GF-D8 (cell line): ENCODE measurements around the gene LMX1B.
"Not testable (repeated sequence)": the region's sequence is repeated elsewhere in the genome, so short reads cannot be mapped to it uniquely, and the experiment has no call there.

Experiments used
- DNase-seq: peaks from one replicate; lab custom pipeline; 2025; lab: John Stamatoyannopoulos, UW

LMX1B gene

DNA sequence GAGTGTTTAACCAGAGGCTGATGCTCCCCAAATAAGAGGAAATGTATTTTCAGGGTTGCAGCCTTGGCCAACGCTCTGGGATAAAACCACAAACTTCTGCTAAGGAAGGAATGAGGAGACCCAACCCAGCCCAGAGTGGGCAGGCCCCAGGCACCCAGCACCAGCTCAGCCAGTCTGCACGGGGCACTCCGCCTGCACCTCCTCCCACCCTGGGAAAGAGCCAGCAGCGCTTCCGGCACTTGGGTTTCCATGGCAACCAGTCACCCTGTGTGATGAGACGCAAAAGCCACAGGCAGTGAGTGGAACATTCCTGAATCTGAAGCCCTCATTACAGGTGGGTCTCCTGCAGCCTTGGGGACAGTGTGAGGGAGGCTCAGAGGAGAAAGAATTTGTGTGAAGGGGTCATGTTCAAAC lies 105.9 kb downstream of the LMX1B start:
- DNase-seq: no peak

GRCh38 chr9:126720036-126720435 lies 106.3 kb downstream of the LMX1B start:
- DNase-seq: no peak

DNA sequence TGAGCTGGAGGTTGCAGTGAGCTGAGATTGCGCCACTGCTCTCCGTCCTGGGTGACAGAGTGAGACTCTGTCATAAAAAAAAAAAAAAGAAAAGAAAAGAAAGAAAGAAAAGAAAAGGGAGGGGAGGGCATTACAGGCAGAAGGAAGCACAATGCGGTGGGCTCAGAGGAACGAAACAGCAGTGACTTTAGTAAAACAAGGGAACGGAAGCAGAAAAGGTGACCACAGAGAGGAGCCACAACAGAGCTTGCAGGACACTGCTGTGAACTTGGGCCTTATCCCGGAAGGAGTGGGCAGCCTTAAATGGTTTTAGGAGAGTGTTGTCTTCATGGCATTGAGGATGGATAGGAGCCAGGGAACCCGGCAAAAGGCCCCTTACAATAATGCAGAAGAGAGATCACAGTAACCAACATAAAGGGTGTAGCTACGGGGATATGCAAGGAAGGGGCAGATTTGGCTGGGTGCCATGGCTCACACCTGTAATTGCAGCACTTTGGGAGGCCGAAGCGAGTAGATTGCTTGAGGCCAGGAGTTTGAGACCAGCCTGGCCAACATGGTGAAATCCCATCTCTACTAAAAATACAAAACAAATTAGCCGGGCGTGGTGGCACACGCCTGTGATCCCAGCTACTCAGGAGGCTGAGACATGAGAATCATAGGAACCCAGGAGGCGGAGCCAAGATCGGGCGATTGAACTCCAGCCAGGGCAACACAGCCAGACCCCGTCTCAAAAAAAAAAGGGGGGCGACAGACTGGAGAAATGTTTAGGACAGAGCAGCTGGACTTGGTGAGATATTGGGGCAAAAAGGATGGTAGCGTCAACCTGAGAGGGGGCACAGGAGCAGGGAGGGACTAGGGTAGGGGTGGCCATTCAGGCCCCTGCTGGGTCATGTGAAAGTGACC lies 107.2 kb downstream of the LMX1B start:
- no peak for DNase-seq

GRCh38 chr9:126721564-126721981 lies 107.8 kb downstream of the LMX1B start:
- DNase-seq: no peak

DNA sequence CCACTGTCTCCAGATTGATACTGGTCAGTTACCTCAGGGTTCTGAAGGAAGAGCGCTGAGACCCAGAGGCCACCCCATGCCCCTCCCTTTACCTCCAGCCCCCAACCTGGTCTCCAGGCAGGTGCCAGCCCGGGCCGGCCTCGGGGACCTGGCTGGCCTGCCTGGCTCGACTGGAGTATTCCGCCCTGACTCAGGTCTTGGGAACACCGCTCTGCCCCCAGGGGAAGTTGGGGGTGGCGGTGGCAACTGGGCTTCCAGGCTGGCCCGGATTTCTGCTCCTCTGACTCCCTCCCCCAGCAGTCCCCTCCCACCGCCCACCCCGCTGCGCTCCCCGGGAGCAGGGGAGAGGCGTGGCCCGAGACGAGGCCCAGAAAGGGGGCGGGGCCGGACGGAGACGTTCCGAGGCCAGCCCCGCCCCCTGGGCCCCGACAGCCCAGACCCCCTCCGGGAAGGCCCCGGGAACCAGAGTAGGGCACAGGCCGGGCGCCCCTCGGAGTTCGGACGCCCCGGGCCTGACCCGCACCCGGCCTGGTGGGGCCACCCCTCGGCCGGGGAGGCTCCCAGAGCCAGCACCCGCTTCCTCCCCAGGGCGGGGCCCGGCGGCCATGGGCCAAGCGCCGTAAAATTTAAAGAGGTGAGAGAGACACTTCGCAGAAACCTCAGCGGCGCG lies 108.7 kb downstream of the LMX1B start:
- DNase-seq: no peak

GRCh38 chr9:126722922-126723806 lies 109.4 kb downstream of the LMX1B start:
- no peak for DNase-seq

DNA sequence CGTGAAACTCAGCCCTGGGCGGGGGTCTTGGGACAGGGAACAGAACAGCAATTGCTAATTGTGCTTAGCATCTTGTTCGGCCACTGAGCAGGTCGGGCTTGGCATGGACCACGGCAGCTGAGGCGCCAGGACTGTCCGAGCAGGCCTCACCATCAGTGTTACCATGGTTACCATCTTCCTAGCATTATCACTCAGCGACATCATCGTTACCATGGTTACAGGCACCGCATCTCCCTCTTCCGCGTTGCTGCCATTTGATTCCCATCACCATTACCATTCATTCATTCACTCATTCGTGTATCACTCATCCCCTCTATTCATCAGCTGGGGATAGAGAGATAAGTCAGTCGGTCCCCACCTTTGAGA lies 110.1 kb downstream of the LMX1B start:
- no peak for DNase-seq

GRCh38 chr9:126724226-126724625 lies 110.5 kb downstream of the LMX1B start:
- DNase-seq: no peak

GRCh38 chr9:126725485-126725884 lies 111.8 kb downstream of the LMX1B start:
- not testable (repeated sequence) for DNase-seq

DNA sequence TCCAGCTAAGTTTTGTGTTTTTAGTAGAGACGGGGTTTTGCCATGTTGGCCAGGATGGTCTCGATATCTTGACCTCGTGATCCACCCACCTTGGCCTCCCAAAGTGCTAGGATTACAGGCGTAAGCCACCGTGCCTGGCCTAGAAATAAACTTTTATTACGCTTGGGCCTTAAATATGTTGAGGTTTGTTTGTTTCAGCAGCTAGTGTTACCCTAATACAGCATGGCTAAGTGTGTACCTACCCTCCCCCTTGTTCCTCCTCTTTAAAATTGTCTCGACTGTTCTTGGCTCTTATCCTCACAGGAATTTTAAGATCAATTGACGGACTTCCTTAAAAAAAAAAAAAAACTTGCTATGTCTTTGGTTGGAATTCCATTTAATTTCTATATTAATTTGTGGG lies 114.5 kb downstream of the LMX1B start:
- DNase-seq: not testable (repeated sequence)

DNA sequence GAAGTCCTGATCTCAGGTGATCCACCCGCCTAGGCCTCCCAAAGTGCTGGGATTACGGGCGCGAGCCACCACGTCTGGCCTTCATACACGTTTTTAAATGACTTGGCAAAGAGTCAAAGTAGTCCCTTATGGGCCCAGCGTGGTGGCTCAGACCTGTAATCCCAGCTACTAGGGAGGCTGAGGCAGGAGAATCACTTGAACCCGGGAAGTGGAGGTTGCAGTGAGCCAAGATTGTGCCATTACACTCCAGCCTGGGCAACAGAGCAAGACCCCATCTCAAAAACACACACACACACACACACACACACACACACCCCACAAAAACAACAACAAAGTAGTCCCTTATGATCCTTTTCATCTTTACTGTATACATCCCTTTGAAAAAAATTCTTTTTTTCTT lies 116.9 kb downstream of the LMX1B start:
- DNase-seq: not testable (repeated sequence)

DNA sequence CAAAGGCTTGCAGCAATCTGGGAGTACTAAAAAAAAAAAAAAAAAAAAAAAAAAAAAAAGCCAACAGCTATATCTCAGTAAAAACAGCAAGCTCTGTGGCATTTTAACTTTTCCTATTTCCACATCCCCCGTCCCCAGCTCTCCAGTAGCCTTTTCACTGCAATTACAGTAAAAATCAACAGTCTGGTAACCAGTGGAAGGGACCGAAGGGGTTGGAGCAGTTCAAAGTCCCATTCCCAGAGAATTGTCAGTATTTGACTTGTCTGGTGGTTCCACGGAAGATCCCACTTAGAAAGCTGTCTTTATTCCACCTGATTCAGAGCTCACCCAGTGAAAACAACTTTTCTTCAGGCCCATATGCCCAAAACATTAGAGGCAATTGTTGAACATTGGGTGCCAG lies 119.3 kb downstream of the LMX1B start:
- no peak for DNase-seq

- DNase-seq: no peak
These were observed 121.1 kb downstream of the LMX1B start for GRCh38 chr9:126734877-126735276.

DNA sequence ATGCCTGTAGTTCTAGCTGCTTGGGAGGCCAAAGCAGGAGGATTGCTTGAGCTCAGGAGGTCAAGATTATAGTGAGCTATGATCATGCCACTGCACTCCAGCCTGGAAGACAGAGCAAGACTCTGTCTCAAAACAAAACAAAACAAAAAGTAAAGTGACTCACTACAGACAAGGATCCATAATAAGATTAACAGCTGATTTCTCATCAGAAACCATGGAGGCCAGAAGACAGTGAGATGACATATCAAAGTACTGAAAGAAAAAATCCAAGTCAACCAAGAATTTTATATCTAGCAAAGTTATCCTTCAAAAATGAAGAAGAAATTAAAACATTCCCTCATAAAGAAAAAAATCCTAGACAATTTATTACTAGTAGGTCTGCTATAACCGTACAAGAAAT lies 121.8 kb downstream of the LMX1B start:
- no peak for DNase-seq

GRCh38 chr9:126738553-126738952 lies 124.8 kb downstream of the LMX1B start:
- no peak for DNase-seq

DNA sequence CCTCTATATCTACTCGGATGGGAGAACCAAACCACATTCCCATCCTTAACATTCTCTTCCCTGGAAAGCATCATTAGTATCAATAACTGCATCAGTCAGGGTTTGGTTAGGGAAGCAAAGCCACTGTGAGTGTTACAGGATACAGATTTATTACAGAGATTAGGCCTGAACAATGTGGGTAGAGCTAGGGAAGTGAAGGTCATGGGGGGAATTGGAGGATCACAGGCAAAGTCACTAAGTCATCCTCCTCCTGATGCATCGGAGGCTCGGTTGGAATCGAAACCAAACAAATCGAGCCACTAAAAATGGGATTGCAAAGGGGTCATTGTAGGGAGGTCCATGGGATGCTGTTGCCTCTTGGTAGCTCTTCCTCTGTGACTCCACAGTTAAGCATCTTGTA lies 129.3 kb downstream of the LMX1B start:
- no peak for DNase-seq

GRCh38 chr9:126745574-126746411 lies 132.1 kb downstream of the LMX1B start:
- no peak for DNase-seq
